A549 (cell line): ENCODE data around the gene ATP6AP2. TPM values are rescaled to one million over a fixed set of nuclear protein-coding genes. Genes with fewer than 3 reads are reported as not detected.
A peak's percentile ranks its signal among the peaks of the same experiment; 100 is the strongest.

Source experiments
- ATAC-seq, 2 experiments: fragments of 200-7000 bp in 1 of 2; fragments of >200 bp in 1 of 2; cut with Nextera tagmentation in 1 of 2; cut with Tn5 transposase in 1 of 2; 3 replicates each; pipeline versions ENCODE4 v1.8.0 to v1.9.1; 2018 to 2020; ENCODE audit warnings: mild to moderate bottlenecking in 1 of 2, moderate library complexity in 1 of 2
- CTCF ChIA-PET: fragments of 300-600 bp; sonication (Branson Sonifier 250); formaldehyde crosslinking; extraction: SDS; loops from one replicate; lab custom pipeline; 2021; ENCODE audit warnings: antibody characterized with exemption, inconsistent platforms; lab: Yijun Ruan, JAX
- POLR2A ChIA-PET: fragments of 350-600 bp; formaldehyde crosslinking; extraction: SDS; loops from one replicate; lab custom pipeline; 2021; ENCODE audit warnings: antibody characterized with exemption, inconsistent platforms; lab: Yijun Ruan, JAX
- DNase-seq, 2 experiments: peaks; one replicate each; pipeline versions ENCODE4 v3.0.0 to v3.0.0-alpha.2; 2011 to 2016; ENCODE audit warnings: low read depth in 1 of 2, low spot score in 1 of 2
- FAIRE-seq: peaks from 2 replicates; lab custom pipeline; 2011; peaks lifted over from hg19 to GRCh38; lab: Jason Lieb, UNC
- H3K27ac ChIP-seq, 2 experiments: fragments of >200 bp; sonication (Bioruptor Twin); formaldehyde crosslinking; 3 replicates each; pipeline ENCODE4 v1.5.1; 2016 to 2017
- H3K4me1 ChIP-seq: fragments of >200 bp; sonication (Bioruptor Twin); formaldehyde crosslinking; 3 replicates; pipeline ENCODE4 v1.6.1; 2016
- H3K4me2 ChIP-seq: fragments of >200 bp; sonication (Bioruptor Twin); formaldehyde crosslinking; 3 replicates; pipeline ENCODE4 v1.6.1; 2016
- H3K4me3 ChIP-seq: fragments of >200 bp; sonication (Bioruptor Twin); formaldehyde crosslinking; 3 replicates; pipeline ENCODE4 v1.5.1; 2016
- H3K9me3 ChIP-seq: fragments of >200 bp; sonication (Bioruptor Twin); formaldehyde crosslinking; 3 replicates; pipeline ENCODE4 v1.6.1; 2016
- CBX2 ChIP-seq: fragments of 200-600 bp; sonication (generic); IDR thresholded peaks from 2 replicates; pipeline ENCODE4 v1.6.1; 2016; ENCODE audit warnings: low read depth, mild to moderate bottlenecking, borderline replicate concordance
- CBX8 ChIP-seq: fragments of 200-600 bp; sonication (generic); IDR thresholded peaks from 2 replicates; pipeline ENCODE4 v1.6.1; 2016
- CHD4 ChIP-seq: fragments of 200-600 bp; sonication (generic); IDR thresholded peaks from 2 replicates; pipeline ENCODE4 v1.6.1; 2016; ENCODE audit warnings: antibody characterized with exemption, mild to moderate bottlenecking, borderline replicate concordance
- CTCF ChIP-seq: fragments of >200 bp; sonication (Bioruptor Twin); formaldehyde crosslinking; IDR thresholded peaks from 3 replicates; pipeline ENCODE4 v1.5.1; 2016
- EHF ChIP-seq: fragments of 250-450 bp; sonication (Bioruptor Pico); IDR thresholded peaks from 2 replicates; pipeline ENCODE4 v1.5.0; 2020; ENCODE audit warnings: mild to moderate bottlenecking
- EHMT2 ChIP-seq: fragments of 200-600 bp; sonication (generic); IDR thresholded peaks from 2 replicates; pipeline ENCODE4 v1.6.1; 2016; ENCODE audit warnings: antibody characterized with exemption, low read depth, mild to moderate bottlenecking, moderate library complexity
- ELK1 ChIP-seq: fragments of 150-350 bp; IDR thresholded peaks from 2 replicates; pipeline ENCODE4 v1.6.1; 2014; ENCODE audit warnings: low read depth, mild to moderate bottlenecking, low read length
- FOSB ChIP-seq: fragments of 250-450 bp; sonication (Bioruptor Pico); IDR thresholded peaks from 2 replicates; pipeline ENCODE4 v1.5.0; 2020; ENCODE audit warnings: mild to moderate bottlenecking, moderate library complexity
- FOSL2 ChIP-seq, 2 experiments: fragments of 450-650 bp in 1 of 2; fragments of >200 bp in 1 of 2; sonication (Bioruptor Twin) in 1 of 2; formaldehyde crosslinking; IDR thresholded peaks; 2 replicates each; pipeline versions ENCODE4 v1.5.0 to v1.6.1; 2016 to 2020; ENCODE audit warnings: mild to moderate bottlenecking in 1 of 2, moderate library complexity in 1 of 2
- HES2 ChIP-seq: fragments of >200 bp; sonication (Bioruptor Twin); formaldehyde crosslinking; IDR thresholded peaks from 2 replicates; pipeline ENCODE4 v1.6.1; 2016
- JUNB ChIP-seq: fragments of >200 bp; sonication (Bioruptor Twin); formaldehyde crosslinking; IDR thresholded peaks from 2 replicates; pipeline ENCODE4 v1.6.1; 2016
- KDM5A ChIP-seq: fragments of 200-600 bp; sonication (generic); IDR thresholded peaks from 2 replicates; pipeline ENCODE4 v1.6.1; 2016; ENCODE audit warnings: antibody characterized with exemption, mild to moderate bottlenecking
- RAD21 ChIP-seq, 2 experiments: fragments of >200 bp in 1 of 2; sonication (Bioruptor Twin) in 1 of 2; formaldehyde crosslinking in 1 of 2; IDR thresholded peaks in 1 of 2; conservative IDR thresholded peaks in 1 of 2; 2 replicates in 1 of 2; 3 replicates in 1 of 2; pipeline ENCODE4 v1.6.1; 2012 to 2018; ENCODE audit warnings: inconsistent platforms in 1 of 2
- RARB ChIP-seq: fragments of 250-450 bp; sonication (Bioruptor Pico); IDR thresholded peaks from 2 replicates; pipeline ENCODE4 v1.8.0; 2021; ENCODE audit warnings: mild to moderate bottlenecking, moderate library complexity
- RFX5 ChIP-seq: fragments of 450-650 bp; IDR thresholded peaks from 2 replicates; pipeline ENCODE4 v1.7.1; 2014; ENCODE audit warnings: antibody characterized with exemption, mild to moderate bottlenecking, moderate library complexity
- TFCP2L1 ChIP-seq: fragments of 250-450 bp; sonication (Bioruptor Pico); IDR thresholded peaks from 2 replicates; pipeline ENCODE4 v1.5.0; 2021; ENCODE audit warnings: mild to moderate bottlenecking
- ZFP36 ChIP-seq: fragments of 450-650 bp; IDR thresholded peaks from 2 replicates; pipeline ENCODE4 v1.6.1; 2014; ENCODE audit warnings: borderline replicate concordance; ENCODE audit not compliant: partially characterized antibody
- ZNF302 ChIP-seq: fragments of 250-450 bp; sonication (Bioruptor Pico); IDR thresholded peaks from 2 replicates; pipeline ENCODE4 v1.9.0; 2021; ENCODE audit warnings: inconsistent platforms, mild to moderate bottlenecking, moderate library complexity
- WGBS: methylation state at CpG from one replicate; pipeline ENCODE4 v1.1.6; 2017; ENCODE audit errors: missing lambda C conversion rate; 5-methylcytosine and 5-hydroxymethylcytosine counted together
- polyA plus RNA-seq, 4 experiments: library from polyadenylated mRNA; depleted of rRNA in 3 of 4; stranded (reverse); fragments of >200 nt; fragmentation: RNase III in 1 of 4; extraction: RNeasy Plus Mini Kit Qiagen cat#74134 plus additional on column Dnase treatment in 1 of 4; gene quantifications; 2 replicates in 3 of 4; 3 replicates in 1 of 4; pipeline ENCODE4 v1.2.3, GENCODE V29; 2011 to 2017

ATP6AP2 gene
- polyA plus RNA-seq, 2 of the 4 experiments (the other 2 are of a cell fraction) = 133 to 202 TPM

- Histone ChIP-seq H3K4me2 (no peak overlapping the region), H3K9me3 (no peaks in the 10 kb centered on the region), H3K4me1 (peaks cover 2% of the 10 kb centered on the region; the same call in 2 of the 3 replicates), H3K4me3 (no peak overlapping the region), H3K27ac (no peak overlapping the region)
- FAIRE-seq (peak; percentile 73), DNase-seq (no peak), ATAC-seq (peak; percentile 50 to 72; a peak in 5 of 6 replicates)
- TF ChIP-seq EHF (CRISPR knock-in tag) = no peak
- TF ChIP-seq HES2 = no peak
- TF ChIP-seq FOSL2 (IDR thresholded peaks at IDR 0.05) = no peak
- TF ChIP-seq FOSL2 (CRISPR knock-in tag; IDR thresholded peaks at IDR 0.05) = no peak
- no peak for TF ChIP-seq ZNF302 (CRISPR knock-in tag)
- WGBS = 64% methylated on average over 17 of the region's 20 CpGs
- ChIA-PET CTCF (no interaction called here), POLR2A (no interaction called here)
These were observed 41.3 kb upstream of the ATP6AP2 start for GRCh38 chrX:40539214-40540142.

GRCh38 chrX:40542208-40542607 lies 38.6 kb upstream of the ATP6AP2 start:
- CTCF ChIA-PET = interaction anchor here (0.8 to 2.7 kb wide), 2 partner anchors 12 to 23 kb away, joined by 3 to 18 read pairs; no protein-coding TSS in a partner anchor
- ATAC-seq (no peak), FAIRE-seq (no peak), DNase-seq (no peak)
- Histone ChIP-seq H3K27ac (no peak overlapping the region), H3K9me3 (no peaks in the 10 kb centered on the region), H3K4me3 (no peak overlapping the region), H3K4me1 (peaks cover 6% of the 10 kb centered on the region; the same call in 2 of the 3 replicates), H3K4me2 (no peak overlapping the region)
- POLR2A ChIA-PET = no interaction called here
- TF ChIP-seq RAD21 (conservative IDR thresholded peaks at IDR 0.05 in 1 of 2, IDR thresholded peaks at IDR 0.05 in 1 of 2) = peak in 1 of 2 experiments; percentile 21; a peak in 2 of 5 replicates
- TF ChIP-seq CHD4 = no peak
- 50% methylated on average over 10 of the region's 10 CpGs for WGBS

GRCh38 chrX:40542972-40543371 lies 37.8 kb upstream of the ATP6AP2 start:
- H3K4me3 ChIP-seq = no peak overlapping the region
- ATAC-seq (no peak), DNase-seq (no peak), FAIRE-seq (no peak)
- WGBS = 41% methylated on average over 4 of the region's 4 CpGs
- no peaks in the 10 kb centered on the region for H3K9me3 ChIP-seq
- H3K4me2 ChIP-seq = no peak overlapping the region
- TF ChIP-seq CBX2 (no peak), CBX8 (no peak), JUNB (no peak), RFX5 (no peak), KDM5A (no peak), TFCP2L1 (CRISPR knock-in tag) (no peak), ELK1 (no peak), EHMT2 (no peak), ZFP36 (no peak), RARB (CRISPR knock-in tag) (no peak), EHF (CRISPR knock-in tag) (no peak), CTCF (no peak), FOSB (CRISPR knock-in tag) (no peak)
- no peak overlapping the region for H3K27ac ChIP-seq
- POLR2A ChIA-PET = no interaction called here
- peaks cover 6% of the 10 kb centered on the region; the same call in 2 of the 3 replicates for H3K4me1 ChIP-seq
- CTCF ChIA-PET = interaction anchor here (0.6 to 2.7 kb wide), 13 partner anchors 12 to 1776 kb away, joined by 3 to 18 read pairs (median 4); no protein-coding TSS in a partner anchor
